Activated T-cell treated with anti-CD3 and anti-CD28 coated beads for 24 hours (primary cell): ENCODE data around the gene TLE1.
"Not testable (repeated sequence)": the region's sequence is repeated elsewhere in the genome, so short reads cannot be mapped to it uniquely, and the experiment has no call there.

Experiments
- DNase-seq: peaks from one replicate; pipeline ENCODE4 v3.0.0-alpha.2; 2020; ENCODE audit warnings: low read depth

TLE1 gene

DNA sequence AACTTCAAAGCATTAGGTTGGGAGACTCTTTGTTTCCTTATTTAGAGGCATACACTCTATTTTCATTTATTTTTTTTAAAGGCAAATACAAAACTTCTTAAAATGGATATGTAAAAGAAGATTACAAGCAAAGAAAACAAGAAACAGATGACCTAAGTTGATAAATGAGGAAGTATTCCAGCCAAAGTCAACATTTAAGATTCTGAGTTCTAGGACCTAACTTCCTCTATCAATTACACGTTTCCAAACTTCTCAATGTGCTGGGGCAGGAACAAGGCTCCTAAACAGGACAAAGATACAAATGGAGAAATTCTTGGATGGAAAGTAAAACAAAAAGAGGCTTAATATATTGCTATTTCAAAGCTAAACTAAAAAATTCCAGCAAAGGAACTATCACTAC is 89.5 kb downstream of the TLE1 start:
- DNase-seq: no peak

DNA sequence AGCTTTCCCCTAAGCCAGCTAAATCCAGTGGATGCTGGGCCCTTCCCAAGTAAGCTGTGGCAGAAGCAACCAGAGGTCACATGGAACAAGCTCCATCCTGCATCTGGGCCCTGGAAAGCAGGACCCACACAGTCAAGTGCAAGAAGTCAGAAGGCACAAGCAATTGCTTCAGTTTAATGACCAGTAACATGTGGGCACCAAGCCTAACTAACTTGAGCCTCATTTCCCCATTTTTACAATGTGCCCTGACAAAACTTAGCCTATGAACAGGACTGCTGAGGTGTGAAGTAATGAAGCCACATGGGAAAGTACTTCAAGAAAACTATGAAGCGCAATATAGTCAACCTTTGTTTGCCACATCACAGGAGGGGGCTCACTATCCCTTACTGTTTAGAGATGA is 90.5 kb downstream of the TLE1 start:
- DNase-seq: no peak

DNA sequence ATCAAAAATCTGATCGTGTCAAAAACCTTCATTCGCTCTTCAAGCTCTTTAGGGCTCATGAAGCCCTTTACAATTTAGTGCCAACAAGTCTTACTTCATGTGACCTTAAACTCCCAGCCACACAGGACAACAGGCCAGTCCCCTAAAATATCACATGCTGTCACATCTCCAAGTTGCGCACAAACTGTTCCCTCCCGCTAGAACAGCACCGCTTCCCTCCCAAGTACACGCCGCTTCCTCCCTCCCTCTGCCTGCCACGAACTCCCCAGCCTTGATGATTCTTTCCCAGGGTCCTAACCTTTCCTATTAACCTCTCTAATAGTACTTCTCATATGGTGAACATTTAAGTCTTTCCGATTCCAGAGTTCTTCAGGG is 91.2 kb downstream of the TLE1 start:
- DNase-seq: no peak

DNA sequence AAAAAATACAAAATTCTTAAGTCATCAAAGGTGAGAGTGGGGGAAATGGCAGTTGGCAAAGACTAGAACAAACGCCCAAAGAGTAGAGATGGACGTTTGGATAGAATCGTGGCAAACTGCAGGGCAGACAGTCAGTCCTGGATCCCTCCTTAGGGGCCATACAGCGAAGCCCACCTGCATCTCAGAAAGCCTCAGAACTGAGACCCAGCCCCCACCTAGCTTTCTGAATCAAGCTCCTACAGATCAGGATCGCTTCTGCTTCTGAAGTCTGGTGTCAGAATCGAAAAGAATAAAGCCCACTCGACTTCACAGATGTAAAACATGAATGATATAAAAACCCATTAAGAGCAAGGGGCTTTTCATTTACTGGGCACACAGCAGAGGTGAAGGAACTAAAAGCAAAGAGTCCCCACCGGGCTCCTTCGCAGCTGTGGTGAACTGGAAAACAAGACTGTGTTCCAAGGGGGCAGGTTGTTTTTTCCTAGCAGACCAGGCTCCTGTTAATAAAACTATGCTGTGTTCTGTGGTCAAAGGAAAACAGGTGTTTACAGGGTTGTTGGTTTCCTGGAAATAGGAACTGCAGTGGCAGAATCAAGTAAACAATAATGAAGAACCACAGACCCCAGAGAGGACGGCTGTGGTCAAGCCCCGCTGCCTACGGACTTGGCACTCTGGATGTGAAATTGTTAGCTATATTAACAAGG is 91.8 kb downstream of the TLE1 start:
- no peak for DNase-seq

DNA sequence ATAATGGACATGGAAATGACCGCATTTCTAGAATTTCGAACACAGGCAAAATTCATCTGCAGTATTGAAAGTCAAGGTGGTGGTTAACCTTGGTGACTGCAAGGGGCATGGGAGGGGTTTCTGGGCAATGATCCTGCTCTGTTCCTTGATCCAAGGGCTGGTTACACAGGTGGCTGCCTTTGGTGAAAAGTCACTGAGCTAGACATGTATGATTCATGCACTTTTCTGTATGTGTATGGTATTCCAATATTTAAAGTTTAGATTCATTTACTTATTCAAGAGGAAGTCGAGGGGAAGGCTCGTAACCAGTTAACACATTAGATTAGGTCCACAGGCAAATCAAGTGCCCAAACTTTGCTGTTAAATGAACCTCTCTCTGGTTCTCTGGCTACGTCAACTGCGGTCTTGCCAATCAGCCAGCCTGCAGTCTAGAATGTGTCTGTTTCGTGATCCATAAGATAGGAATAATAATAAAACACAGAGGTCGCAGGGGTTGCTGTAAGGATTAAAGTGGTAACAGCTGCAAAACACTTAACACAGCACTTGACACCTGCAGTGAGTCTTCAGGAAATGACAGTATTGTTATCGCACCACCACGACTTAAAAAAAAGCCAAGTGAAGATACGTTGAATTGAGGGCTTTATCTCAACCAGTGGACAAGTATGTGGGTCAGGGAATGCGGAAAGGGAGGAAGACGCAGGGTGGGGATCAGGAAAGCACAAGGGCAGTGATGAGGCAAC is 92.5 kb downstream of the TLE1 start:
- DNase-seq: peak; percentile 2

DNA sequence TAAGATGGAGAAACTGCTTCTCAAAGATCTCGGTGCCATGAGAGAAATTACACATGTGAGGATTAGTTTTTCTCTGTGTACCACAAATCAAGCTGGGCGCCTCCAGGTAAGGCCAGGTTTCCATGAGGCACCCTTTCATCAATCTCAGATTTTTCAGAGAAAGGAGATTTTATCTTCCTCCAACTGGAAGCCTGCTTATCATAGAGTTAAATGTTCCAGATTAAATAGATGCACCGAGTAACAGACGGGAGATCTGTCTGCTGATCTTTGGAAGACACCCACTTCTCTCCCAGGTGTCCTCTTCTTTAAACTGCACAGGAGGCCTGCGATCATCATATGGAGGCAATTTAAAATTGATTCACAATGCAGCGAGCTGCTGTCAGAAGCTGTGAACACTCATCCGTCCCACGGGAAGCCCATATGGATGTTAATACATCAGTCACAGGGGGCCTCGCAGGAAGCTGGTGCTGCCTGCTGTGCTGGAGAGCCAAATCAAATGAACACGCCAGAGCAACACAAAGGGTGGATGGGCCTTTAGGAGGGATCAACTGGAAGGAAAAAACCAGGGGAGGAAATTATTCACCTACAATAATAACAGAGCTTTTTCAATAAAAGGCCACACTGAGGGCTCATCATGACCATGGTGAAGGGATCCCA is 93.3 kb downstream of the TLE1 start:
- no peak for DNase-seq

DNA sequence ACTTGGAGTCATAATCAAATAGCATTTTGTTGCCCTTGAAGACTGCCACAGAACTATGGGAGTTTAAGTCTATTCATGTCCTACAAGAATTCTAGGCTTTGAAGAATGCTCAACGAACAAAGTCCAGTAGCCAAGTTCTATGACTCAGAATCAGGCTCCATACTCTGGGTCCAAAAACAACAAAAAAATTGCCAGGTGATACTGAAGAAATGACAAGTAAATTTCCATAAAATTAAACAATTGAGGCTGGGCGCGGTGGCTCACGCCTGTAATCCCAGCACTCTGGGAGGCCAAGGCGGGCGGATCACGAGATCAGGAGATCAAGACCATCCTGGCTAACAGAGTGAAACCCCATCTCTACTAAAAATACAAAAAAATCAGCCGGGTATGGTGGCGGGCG is 94.1 kb downstream of the TLE1 start:
- DNase-seq: not testable (repeated sequence)

DNA sequence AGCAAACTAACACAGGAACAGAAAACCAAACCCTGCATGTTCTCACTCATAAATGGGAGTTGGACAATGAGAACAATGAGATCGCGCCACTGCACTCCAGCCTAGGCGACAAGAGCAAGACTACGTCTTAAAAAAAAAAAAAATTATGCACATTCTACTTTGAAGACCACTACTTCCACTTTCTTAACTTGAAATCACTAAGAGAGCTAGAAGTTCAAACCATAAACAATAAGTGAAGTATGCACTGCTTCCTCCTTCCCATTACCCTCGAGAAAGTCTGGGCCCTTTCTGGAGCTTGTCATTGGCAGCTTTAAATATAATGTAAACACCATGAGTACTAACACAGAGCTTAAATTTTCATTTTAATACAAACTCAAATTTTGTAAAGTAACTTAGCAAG is 94.9 kb downstream of the TLE1 start:
- DNase-seq: no peak

DNA sequence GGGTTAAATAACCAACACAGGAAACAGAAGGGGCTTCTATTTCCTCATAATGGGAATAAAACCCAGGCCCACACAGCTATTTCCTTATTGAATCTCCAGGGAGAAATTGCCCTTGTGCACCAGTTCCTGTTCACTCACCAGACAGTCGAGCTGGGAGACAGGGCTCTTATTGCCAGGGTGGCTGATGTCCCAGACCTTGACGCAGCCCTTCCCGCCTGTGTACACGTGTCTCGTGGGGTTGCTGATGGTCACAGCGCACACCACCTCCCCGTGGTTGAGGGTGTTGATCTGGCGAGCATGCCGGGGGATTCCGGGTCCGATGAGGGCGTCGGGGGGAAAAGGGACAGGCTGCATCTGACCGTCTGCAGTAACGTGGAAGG is 96.5 kb downstream of the TLE1 start:
- no peak for DNase-seq

DNA sequence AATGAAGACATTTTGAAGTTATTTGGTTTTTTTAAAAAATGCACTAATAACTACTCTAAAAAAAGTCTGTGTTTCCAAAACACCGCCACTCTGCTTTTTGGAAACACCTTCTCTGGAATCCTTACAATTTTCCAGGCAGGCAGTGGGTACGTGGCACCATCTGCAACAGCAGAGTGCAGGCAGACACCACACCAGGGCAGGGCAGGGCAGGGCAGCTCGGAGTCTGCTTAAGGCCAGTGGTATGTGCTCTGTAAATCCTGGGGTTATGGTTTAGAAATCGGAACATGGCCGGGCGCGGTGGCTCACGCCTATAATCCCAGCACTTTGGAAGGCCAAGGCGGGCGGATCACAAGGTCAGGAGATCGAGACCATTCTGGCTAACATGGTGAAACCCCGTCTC is 97.6 kb downstream of the TLE1 start:
- DNase-seq: no peak

DNA sequence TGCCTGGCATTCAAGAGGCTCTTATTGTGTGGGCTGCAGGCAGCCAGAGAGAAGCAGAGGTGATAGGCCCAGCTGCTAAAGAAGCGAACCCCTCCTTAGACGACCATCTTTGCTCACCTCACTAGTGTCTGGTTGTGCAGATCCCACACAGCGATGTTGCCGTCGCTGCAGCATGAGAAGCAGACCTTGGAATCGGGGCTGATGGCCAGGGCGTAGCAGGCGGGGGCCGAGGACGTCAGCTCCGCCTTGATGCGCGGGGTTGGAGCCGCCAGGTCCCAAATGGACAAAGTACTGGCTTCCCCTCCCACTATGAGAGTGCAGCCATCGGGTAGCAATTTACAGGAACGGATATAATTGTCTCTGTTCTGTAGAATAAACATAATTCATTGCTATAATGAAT is 98.7 kb downstream of the TLE1 start:
- no peak for DNase-seq

DNA sequence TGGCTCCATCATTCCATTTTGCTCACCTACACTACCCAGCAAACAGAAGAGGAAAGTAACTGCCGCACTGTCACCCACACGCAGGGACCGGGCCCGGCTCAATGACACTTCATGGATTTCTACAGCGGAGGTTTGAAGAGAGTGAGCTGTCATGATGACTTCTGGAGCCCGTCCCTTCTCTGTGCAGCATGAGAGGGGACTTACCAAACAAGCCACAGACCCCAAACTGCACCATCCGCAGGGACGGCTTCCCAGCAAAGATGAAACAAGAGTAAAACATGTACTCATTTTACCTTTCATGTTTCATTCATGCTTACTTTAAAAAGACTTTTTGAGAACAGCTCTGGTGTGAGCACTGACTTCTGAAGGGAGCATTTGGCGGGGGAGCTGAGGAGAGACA is 99.5 kb downstream of the TLE1 start:
- DNase-seq: no peak

DNA sequence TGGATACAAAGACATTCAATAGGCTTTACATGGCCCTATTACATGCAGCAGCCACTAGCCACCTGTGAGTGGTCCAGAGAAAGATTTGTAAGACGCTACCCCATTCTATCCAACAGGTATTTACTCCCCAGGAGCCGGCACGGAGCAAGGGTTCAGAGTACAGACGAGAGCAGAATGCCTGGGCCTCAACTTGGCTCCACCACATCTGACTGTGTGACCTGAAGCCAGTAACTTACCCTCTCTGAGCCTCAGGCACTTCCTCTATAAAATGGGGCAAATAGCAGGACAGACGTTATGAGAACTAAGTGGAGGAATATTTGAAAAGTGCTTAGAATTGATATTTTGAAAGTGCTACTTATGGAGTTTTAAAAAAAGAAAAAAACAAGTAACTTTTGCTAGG is 100.0 kb downstream of the TLE1 start:
- DNase-seq: no peak

DNA sequence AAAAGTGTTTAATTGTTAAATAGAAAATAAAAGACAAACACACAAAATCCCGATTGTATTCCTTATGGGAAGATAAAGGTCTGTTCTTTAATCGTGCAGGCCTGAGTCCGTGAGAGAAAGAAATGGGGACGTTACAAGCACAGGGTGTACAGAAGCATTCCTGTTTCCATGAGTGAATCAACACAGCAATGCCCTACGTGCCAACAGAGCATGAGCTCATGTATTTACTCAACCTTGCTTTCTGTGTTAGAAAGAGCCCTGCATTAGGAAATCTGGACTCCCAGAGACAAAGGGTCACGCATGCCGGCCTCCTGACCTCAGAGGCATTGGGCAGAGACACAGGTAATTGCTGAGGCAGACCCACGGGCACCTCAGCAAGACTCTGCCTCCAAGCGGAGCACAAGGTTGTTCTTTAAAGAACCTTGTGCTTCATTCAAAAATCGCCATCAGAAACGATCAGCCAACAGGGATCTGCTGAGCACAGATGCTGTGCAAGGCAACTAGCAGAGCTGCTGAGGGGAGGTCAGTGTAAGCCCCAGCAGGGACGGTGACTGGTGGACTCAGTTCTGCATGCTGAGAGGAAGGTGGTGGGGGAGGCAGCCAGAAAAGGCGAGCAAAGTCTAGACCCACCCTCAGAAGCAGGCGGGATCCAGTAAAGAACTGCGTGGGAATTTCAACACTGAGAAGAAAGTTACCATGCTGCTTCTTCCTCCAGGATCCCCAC is 101.0 kb downstream of the TLE1 start:
- DNase-seq: no peak

DNA sequence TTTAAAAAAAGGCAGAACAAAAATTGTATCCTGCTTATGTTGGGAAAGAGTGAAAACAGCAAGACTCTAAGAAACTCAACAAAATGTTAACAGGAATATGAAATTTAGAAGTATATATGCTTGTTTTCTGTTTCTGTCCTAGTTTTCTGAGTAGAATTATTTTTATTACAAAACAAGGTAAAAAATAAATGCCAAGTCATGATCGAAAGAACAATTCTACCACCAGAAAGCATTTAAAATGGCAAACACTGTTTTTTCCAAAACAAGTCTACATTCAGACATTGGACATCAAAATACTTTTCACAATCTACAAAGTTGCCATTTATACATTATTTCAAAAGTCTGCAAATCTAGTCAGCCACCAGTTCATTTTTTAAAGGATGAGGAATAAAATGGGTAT is 102.6 kb downstream of the TLE1 start:
- DNase-seq: no peak

DNA sequence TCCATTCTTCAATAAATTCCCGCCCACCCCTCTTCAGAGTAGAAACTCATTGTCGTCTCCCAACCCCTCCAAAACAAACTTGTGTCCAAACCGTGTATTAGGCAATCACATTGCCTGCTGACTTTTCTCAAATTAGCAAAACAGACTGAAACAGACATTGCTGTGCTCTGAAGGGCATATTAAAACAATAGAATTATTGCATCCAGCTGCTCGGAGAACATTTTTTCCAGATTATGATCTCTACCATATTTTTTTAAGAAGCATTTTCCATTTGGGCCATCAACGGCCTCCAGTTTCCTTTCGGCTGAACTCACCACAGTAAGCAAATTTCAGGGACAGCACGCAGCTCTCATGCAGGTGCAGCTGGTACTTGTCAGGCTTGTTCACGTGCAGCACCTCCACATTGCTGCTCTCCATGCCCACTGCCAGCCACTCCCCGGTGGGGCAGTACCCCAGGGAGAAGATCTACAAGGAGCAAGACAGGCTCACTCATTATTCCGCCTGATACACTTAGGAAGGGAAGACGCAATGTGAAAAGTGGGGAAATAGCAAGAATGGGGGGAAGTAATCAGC is 104.1 kb downstream of the TLE1 start:
- DNase-seq: no peak

DNA sequence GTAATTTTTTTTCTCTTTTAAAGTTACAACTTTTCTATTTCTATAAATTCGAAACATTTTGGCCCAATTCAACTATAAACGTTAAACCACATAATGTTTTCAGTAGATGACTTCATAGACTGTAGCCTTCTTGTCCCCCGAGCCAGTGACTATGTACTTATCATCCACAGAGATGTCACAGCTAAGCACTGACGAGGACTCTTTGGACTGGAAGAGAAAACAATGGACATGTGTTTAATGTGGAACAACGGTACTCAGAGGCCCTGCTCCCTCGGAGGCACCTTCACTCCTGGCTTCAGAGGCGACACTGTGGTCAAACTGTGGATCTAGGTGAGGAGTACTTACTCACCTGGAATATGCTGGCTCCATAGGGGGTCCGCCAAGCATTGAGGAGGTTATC is 105.2 kb downstream of the TLE1 start:
- DNase-seq: no peak

DNA sequence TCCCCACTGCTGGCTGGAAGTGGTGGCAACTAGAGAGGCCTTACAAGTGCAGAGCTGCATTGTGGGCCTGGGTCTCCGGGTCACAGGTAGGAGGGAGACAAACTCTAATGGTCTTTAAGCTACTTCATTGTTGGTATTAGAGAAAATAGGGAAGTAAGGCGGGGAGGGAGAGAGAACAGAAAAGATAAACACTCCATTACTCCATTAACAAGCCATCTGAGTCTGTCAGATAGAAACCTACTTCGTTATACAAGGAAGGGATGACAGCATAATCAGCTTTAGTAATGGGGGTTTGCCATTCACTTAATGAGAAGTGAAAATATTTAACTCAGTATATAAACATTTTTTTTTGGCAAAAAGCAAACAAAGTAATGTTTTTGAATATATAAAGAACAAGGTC is 107.4 kb downstream of the TLE1 start:
- DNase-seq: no peak

DNA sequence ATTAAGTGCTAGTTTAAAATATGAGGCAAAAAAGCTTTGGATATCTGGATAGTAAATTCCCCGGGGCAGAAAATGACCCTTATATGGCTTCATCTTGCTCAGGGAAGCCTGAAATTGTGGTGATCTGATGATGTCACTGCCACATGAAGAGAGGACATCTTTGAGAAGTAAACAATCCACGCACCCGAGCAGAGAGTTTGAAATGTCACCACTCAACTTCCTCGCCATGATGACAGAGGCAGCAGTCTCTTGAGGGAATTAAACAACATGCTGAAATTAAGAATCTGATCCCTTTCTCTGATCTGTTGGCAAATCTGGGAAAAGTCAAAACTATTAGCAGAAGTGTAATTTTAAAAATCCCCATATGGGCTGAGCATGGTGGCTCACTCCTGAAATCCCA is 110.0 kb downstream of the TLE1 start:
- no peak for DNase-seq

DNA sequence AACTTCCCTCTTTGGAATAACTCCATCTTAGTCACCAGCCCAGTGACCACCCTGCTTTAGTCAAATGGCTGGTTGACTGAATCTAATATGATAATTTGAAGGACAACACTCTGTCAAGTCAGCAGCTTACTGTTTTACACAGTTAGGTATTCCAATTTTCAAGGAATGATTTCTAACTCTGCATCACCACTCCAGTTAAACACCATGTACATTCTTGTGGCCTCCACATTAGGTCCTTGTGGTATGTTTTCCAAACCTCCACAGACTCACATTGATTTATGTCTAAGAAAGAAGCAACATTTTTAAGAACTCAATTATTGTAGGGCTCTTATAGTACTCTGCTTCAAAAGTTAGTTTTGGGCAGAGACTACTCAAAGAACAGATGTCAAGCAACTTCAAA is 110.7 kb downstream of the TLE1 start:
- DNase-seq: no peak

DNA sequence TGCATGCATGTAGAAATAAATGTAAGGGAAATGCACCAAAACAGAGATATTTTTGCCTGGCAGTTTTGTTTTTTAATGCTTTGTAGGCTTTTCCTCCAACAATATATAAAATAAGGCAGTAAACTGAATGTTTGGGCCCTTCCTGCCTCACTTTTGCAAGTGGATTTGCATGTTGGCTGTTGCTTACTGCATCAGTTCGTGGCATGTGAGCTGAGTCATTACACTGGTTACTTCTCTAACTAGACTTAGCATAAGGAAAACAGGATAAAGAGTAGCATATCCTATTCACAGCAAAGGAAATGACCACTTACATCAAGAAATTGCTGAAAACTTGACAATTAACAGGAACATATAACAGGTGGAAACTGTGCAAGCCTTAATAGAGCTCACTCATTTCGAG is 113.4 kb downstream of the TLE1 start:
- no peak for DNase-seq

DNA sequence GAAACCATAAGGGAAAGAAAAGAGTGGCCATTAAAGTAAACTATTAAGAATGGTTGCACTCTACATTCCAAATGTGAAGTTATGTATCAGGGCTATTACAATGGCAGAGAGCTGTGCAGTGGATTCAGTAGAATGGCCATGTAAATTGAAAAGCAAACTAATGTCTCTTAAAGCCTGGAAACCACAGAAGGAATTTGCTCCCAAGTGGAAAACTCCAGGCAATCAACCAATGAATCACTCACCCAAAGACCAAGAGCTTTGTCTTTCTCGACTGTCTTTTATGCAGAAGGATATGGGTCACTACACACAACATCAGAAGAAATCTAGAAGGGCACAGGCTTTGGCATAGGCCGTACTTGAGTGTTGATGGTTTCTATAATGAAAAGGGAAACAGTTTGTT is 114.9 kb downstream of the TLE1 start:
- DNase-seq: no peak
